ENCODE data around the gene UBXN7.
"Not testable (repeated sequence)": the region's sequence is repeated elsewhere in the genome, so short reads cannot be mapped to it uniquely, and the experiment has no call there.

The UBXN7 gene

DNA sequence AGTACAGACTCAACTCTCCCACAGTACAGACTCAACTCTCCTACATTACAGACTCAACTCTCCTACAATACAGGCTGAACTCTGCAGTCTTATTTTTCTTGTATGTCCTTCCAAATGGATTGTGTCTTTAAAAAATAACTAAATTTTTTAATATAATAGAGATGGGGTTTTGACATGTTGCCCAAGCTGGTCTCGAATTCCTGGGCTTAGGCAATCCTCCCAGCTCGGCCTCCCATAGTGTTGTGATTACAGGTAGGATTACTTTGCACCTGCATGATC lies 31.2 kb upstream of the UBXN7 start:
- Histone ChIP-seq H3K27me3 (no peaks in the 10 kb centered on the region), H3K9me3 (no peaks in the 10 kb centered on the region), H3K4me1 (ENCODE audit: control insufficient read depth in 1 of 2, insufficient read depth in 1 of 2, low read depth in 1 of 2, low read length in 1 of 2) (no peaks in the 10 kb centered on the region), H3K27ac (no peak overlapping the region), H3K36me3 (peaks cover 7% of the 10 kb centered on the region), H3K4me3 (ENCODE audit: low read depth in 1 of 2, low read length in 1 of 2) (no peak overlapping the region)
- TF ChIP-seq, protein P1, sequence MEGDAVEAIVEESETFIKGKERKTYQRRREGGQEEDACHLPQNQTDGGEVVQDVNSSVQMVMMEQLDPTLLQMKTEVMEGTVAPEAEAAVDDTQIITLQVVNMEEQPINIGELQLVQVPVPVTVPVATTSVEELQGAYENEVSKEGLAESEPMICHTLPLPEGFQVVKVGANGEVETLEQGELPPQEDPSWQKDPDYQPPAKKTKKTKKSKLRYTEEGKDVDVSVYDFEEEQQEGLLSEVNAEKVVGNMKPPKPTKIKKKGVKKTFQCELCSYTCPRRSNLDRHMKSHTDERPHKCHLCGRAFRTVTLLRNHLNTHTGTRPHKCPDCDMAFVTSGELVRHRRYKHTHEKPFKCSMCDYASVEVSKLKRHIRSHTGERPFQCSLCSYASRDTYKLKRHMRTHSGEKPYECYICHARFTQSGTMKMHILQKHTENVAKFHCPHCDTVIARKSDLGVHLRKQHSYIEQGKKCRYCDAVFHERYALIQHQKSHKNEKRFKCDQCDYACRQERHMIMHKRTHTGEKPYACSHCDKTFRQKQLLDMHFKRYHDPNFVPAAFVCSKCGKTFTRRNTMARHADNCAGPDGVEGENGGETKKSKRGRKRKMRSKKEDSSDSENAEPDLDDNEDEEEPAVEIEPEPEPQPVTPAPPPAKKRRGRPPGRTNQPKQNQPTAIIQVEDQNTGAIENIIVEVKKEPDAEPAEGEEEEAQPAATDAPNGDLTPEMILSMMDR (IDR thresholded peaks at IDR 0.05) = no peak

- not testable (repeated sequence) for H3K4me1 ChIP-seq (ENCODE audit: control insufficient read depth in 1 of 2, insufficient read depth in 1 of 2, low read depth in 1 of 2, low read length in 1 of 2); H3K27me3 ChIP-seq; H3K27ac ChIP-seq; H3K4me3 ChIP-seq (ENCODE audit: low read depth in 1 of 2, low read length in 1 of 2); H3K9me3 ChIP-seq; H3K36me3 ChIP-seq
Measured at GRCh38 chr3:196462680-196463477, 30.7 kb upstream of the UBXN7 start.

DNA sequence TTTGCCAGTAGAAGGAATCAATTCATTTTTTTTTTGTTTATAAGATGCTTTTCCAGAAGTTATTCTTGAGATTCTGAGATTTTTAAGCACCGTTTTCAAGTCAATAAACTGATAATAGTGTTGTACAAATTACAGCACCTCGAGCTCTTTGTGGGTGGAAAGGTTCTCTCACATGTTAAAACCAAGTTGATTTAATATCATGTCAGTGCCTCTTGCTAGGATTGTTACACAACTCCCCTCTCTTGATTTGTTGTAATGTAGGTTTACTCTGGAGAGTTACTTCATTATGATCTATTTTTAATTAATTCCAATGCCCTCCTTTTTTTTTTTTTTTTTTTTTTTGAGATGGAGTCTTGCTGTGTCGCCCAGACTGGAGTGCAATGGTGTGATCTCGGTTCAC lies 25.8 kb upstream of the UBXN7 start:
- no peaks in the 10 kb centered on the region for H3K9me3 ChIP-seq
- H3K4me1 ChIP-seq (ENCODE audit: control insufficient read depth in 1 of 2, insufficient read depth in 1 of 2, low read depth in 1 of 2, low read length in 1 of 2) = peaks cover 4 to 5% of the 10 kb centered on the region in 2 experiments
- TF ChIP-seq, protein P1 (IDR thresholded peaks at IDR 0.05) = no peak
- H3K4me3 ChIP-seq (ENCODE audit: low read depth in 1 of 2, low read length in 1 of 2) = no peak overlapping the region
- H3K27me3 ChIP-seq = no peaks in the 10 kb centered on the region
- H3K27ac ChIP-seq = no peak overlapping the region
- H3K36me3 ChIP-seq = no peaks in the 10 kb centered on the region

GRCh38 chr3:196457470-196457869 lies 25.2 kb upstream of the UBXN7 start:
- H3K36me3 ChIP-seq; H3K27me3 ChIP-seq; H3K4me3 ChIP-seq (ENCODE audit: low read depth in 1 of 2, low read length in 1 of 2); H3K9me3 ChIP-seq; H3K4me1 ChIP-seq (ENCODE audit: control insufficient read depth in 1 of 2, insufficient read depth in 1 of 2, low read depth in 1 of 2, low read length in 1 of 2): not testable (repeated sequence)
- peak overlapping the region; percentile 30 for H3K27ac ChIP-seq

DNA sequence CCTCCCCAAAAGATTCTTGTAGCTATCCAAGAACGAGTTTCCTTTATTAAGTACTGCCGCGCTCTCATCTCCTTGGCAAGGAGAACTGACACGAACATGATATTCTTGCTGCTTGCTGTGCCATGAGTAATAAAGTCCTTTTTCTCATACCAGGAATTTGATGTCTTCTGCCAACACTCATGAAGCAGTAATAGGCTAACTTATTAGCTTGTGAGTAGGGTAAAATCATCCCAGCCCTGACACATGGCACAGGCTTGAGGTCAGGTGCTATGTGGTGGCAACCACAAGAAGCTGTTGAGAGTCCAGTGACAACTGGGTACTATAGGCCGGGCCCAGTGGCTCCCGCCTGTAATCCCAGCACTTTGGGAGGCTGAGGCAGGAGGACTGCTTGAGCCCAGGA lies 22.7 kb upstream of the UBXN7 start:
- H3K4me1 ChIP-seq (ENCODE audit: control insufficient read depth in 1 of 2, insufficient read depth in 1 of 2, low read depth in 1 of 2, low read length in 1 of 2) = peaks cover 4 to 5% of the 10 kb centered on the region in 2 experiments
- H3K27me3 ChIP-seq = no peaks in the 10 kb centered on the region
- no peak overlapping the region for H3K4me3 ChIP-seq (ENCODE audit: low read depth in 1 of 2, low read length in 1 of 2)
- no peaks in the 10 kb centered on the region for H3K36me3 ChIP-seq
- H3K9me3 ChIP-seq = no peaks in the 10 kb centered on the region
- no peak overlapping the region for H3K27ac ChIP-seq
- TF ChIP-seq, protein P1 (IDR thresholded peaks at IDR 0.05) = no peak

DNA sequence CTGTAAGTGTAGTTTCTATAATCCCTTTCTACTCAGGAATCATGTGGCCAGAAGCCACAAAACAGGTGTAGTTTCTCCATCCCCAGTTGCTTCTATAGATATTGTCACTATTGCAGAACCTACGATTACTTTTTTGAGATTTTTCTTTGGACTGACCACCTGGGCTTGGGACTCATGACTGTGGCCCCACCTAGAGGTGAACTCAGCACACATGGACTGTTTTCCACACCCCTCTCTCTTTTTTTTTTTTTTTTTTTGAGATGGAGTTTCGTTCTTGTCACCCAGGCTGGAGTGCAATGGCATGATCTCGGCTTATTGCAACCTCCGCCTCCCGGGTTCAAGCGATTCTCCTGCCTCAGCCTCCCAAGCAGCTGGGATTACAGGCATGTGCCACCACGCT lies 13.2 kb upstream of the UBXN7 start:
- H3K4me1 ChIP-seq (ENCODE audit: control insufficient read depth in 1 of 2, insufficient read depth in 1 of 2, low read depth in 1 of 2, low read length in 1 of 2); H3K9me3 ChIP-seq; H3K27me3 ChIP-seq; H3K27ac ChIP-seq; H3K36me3 ChIP-seq; H3K4me3 ChIP-seq (ENCODE audit: low read depth in 1 of 2, low read length in 1 of 2): not testable (repeated sequence)

- Histone ChIP-seq H3K27me3 (no peaks in the 10 kb centered on the region), H3K4me1 (ENCODE audit: control insufficient read depth in 1 of 2, insufficient read depth in 1 of 2, low read depth in 1 of 2, low read length in 1 of 2) (no peaks in the 10 kb centered on the region), H3K36me3 (no peaks in the 10 kb centered on the region), H3K4me3 (ENCODE audit: low read depth in 1 of 2, low read length in 1 of 2) (no peak overlapping the region), H3K27ac (no peak overlapping the region), H3K9me3 (no peaks in the 10 kb centered on the region)
- TF ChIP-seq, protein P1 (IDR thresholded peaks at IDR 0.05) = no peak
Measured at GRCh38 chr3:196444500-196444894, 12.3 kb upstream of the UBXN7 start.
